CD14-positive monocyte (primary cell): ENCODE measurements around the gene CNTN5. TPM values are rescaled to one million over a fixed set of nuclear protein-coding genes. Genes with fewer than 3 reads are reported as not detected.

Experiments
- DNase-seq, 3 donors: peaks; one replicate each; pipeline ENCODE4 v3.0.0-alpha.2; 2011 to 2022
- H2AFZ ChIP-seq: 2 replicates; pipeline ENCODE4 v1.6.0; 2012; ENCODE audit warnings: mild to moderate bottlenecking, low read depth, low read length, inconsistent platforms; ENCODE audit not compliant: insufficient read depth, poor library complexity, severe bottlenecking
- H3K27ac ChIP-seq, 2 donors: 1 replicate in 1 of 2; 2 replicates in 1 of 2; pipeline ENCODE4 v1.5.1; 2012 to 2013; ENCODE audit warnings: low read length in 2 of 2, control low read depth in 1 of 2, inconsistent platforms in 1 of 2, low read depth in 1 of 2, mild to moderate bottlenecking in 1 of 2
- H3K27me3 ChIP-seq, 2 donors: one replicate each; pipeline versions ENCODE4 v1.6.0 to v1.6.1; 2011 to 2013; ENCODE audit warnings: low read length in 2 of 2; ENCODE audit not compliant: control insufficient read depth in 2 of 2, insufficient read depth in 2 of 2
- H3K36me3 ChIP-seq, 2 donors: replicated peaks in 1 of 2; 1 replicate in 1 of 2; 2 replicates in 1 of 2; pipeline versions ENCODE4 v1.5.1 to v1.6.1; 2012 to 2013; ENCODE audit warnings: low read length in 2 of 2, control low read depth in 1 of 2, inconsistent platforms in 1 of 2, mild to moderate bottlenecking in 1 of 2; ENCODE audit not compliant: insufficient read depth in 2 of 2, control insufficient read depth in 1 of 2
- H3K4me1 ChIP-seq, 2 donors: 1 replicate in 1 of 2; 2 replicates in 1 of 2; pipeline versions ENCODE4 v1.5.1 to v1.6.1; 2012 to 2013; ENCODE audit warnings: low read length in 2 of 2, control low read depth in 1 of 2, inconsistent platforms in 1 of 2, mild to moderate bottlenecking in 1 of 2, moderate library complexity in 1 of 2; ENCODE audit not compliant: insufficient read depth in 2 of 2, control insufficient read depth in 1 of 2
- H3K4me2 ChIP-seq: replicated peaks from 2 replicates; pipeline ENCODE3; 2012; ENCODE audit warnings: low read length, moderate library complexity, mild to moderate bottlenecking; ENCODE audit not compliant: poor library complexity, severe bottlenecking; ENCODE audit errors: extremely low read depth
- H3K4me3 ChIP-seq, 3 experiments: fragments of 200-600 bp in 1 of 3; sonication (generic) in 1 of 3; replicated peaks in 1 of 3; 1 replicate in 2 of 3; 2 replicates in 1 of 3; pipeline ENCODE4 v1.5.1; 2011 to 2013; ENCODE audit warnings: low read length in 3 of 3, mild to moderate bottlenecking in 3 of 3, control low read depth in 2 of 3, low read depth in 2 of 3, inconsistent platforms in 1 of 3, moderate library complexity in 1 of 3
- H3K79me2 ChIP-seq: 2 replicates; pipeline ENCODE4 v1.6.0; 2012; ENCODE audit warnings: mild to moderate bottlenecking, control low read depth, inconsistent platforms, low read length, moderate library complexity; ENCODE audit not compliant: insufficient read depth
- H3K9ac ChIP-seq: 2 replicates; pipeline ENCODE4 v1.6.0; 2017; ENCODE audit warnings: low read length, mild to moderate bottlenecking; ENCODE audit not compliant: insufficient read depth, poor library complexity, severe bottlenecking
- H3K9me3 ChIP-seq, 2 donors: replicated peaks in 1 of 2; 1 replicate in 1 of 2; 2 replicates in 1 of 2; pipeline versions ENCODE4 v1.5.1 to v1.6.1; 2012 to 2013; ENCODE audit warnings: low read length in 2 of 2, control low read depth in 1 of 2; ENCODE audit not compliant: control insufficient read depth in 1 of 2, insufficient read depth in 1 of 2
- H4K20me1 ChIP-seq: 2 replicates; pipeline ENCODE4 v1.6.0; 2012; ENCODE audit warnings: mild to moderate bottlenecking, low read length, control low read depth, moderate library complexity; ENCODE audit not compliant: insufficient read depth
- H3K27ac Mint-ChIP-seq, 7 donors: one replicate each; pipeline ENCODE4 v1.8.0; 2020; ENCODE audit warnings: mild to moderate bottlenecking in 7 of 7, mixed read lengths in 7 of 7, moderate library complexity in 6 of 7, inconsistent platforms in 2 of 7
- H3K27me3 Mint-ChIP-seq, 3 donors: one replicate each; pipeline ENCODE4 v1.8.0; 2021 to 2022; ENCODE audit warnings: low read depth in 3 of 3, mild to moderate bottlenecking in 3 of 3, mixed read lengths in 3 of 3, moderate library complexity in 3 of 3, inconsistent platforms in 1 of 3
- H3K36me3 Mint-ChIP-seq, 2 donors: one replicate each; pipeline ENCODE4 v1.8.0; 2020; ENCODE audit warnings: mixed read lengths in 2 of 2, inconsistent platforms in 1 of 2, mild to moderate bottlenecking in 1 of 2
- H3K4me1 Mint-ChIP-seq: one replicate; pipeline ENCODE4 v1.8.0; 2020; ENCODE audit warnings: mild to moderate bottlenecking, mixed read lengths
- H3K4me3 Mint-ChIP-seq, 2 donors: one replicate each; pipeline ENCODE4 v1.8.0; 2020; ENCODE audit warnings: mild to moderate bottlenecking in 2 of 2, mixed read lengths in 2 of 2, moderate library complexity in 1 of 2
- H3K9me3 Mint-ChIP-seq, 7 donors: one replicate each; pipeline ENCODE4 v1.8.0; 2020 to 2022; ENCODE audit warnings: mixed read lengths in 7 of 7, mild to moderate bottlenecking in 6 of 7, moderate library complexity in 6 of 7, inconsistent platforms in 2 of 7
- CTCF ChIP-seq: fragments of 200-600 bp; IDR thresholded peaks from one replicate; pipeline ENCODE4 v1.8.0; 2022; ENCODE audit warnings: antibody characterized with exemption, mild to moderate bottlenecking
- WGBS: methylation state at CpG from one replicate; pipeline ENCODE4 v1.1.5; 2013; ENCODE audit warnings: missing lambda C conversion rate; ENCODE audit not compliant: insufficient coverage; 5-methylcytosine and 5-hydroxymethylcytosine counted together
- intact Hi-C, 2 donors: fragments of 100-400 bp; cut with micrococcal nuclease; formaldehyde crosslinking; loops; one replicate each; pipeline versions ENCODE4 v1.15.0 to v1.15.1; 2023
- polyA plus RNA-seq, 3 donors: library from polyadenylated mRNA; depleted of rRNA in 1 of 3; unstranded in 2 of 3; stranded (reverse) in 1 of 3; fragments of 300-500 nt in 2 of 3; fragments of >200 nt in 1 of 3; fragmentation: Illumina TruSeq in 2 of 3; gene quantifications; 1 replicate in 2 of 3; 2 replicates in 1 of 3; pipeline ENCODE4 v1.2.3, GENCODE V29; 2012 to 2021

The CNTN5 gene
- polyA plus RNA-seq, 3 donors: not detected

- Histone ChIP-seq H3K9me3 (no peaks in the 10 kb centered on the region), H3K9ac (no peak overlapping the region), H4K20me1 (no peaks in the 10 kb centered on the region), H3K27me3 (no peaks in the 10 kb centered on the region), H3K4me3 (no peak overlapping the region), H3K27ac (no peak overlapping the region), H2AFZ (no peak overlapping the region), H3K4me1 (no peaks in the 10 kb centered on the region), H3K4me2 (no peak overlapping the region), H3K36me3 (no peaks in the 10 kb centered on the region), H3K79me2 (no peaks in the 10 kb centered on the region)
- Mint-ChIP-seq H3K4me3 (no peak overlapping the region), H3K27ac (no peak overlapping the region), H3K9me3 (peaks cover 0 to 5% (median 0%) of the 10 kb centered on the region in 7 donors), H3K27me3 (no peaks in the 10 kb centered on the region), H3K36me3 (no peaks in the 10 kb centered on the region), H3K4me1 (no peaks in the 10 kb centered on the region)
- DNase-seq: no peak
- no peak for TF ChIP-seq CTCF
- intact Hi-C loops: no loop called here
- WGBS: no CpG with 5 or more reads among the region's 1 CpG
Observed at GRCh38 chr11:99257131-99257530, 236.4 kb downstream of the CNTN5 start.

- TF ChIP-seq CTCF: no peak
- H3K9me3 Mint-ChIP-seq: peaks cover 0 to 2% (median 0%) of the 10 kb centered on the region in 7 donors
- Histone ChIP-seq H3K27me3 (no peaks in the 10 kb centered on the region), H3K9ac (no peak overlapping the region), H3K27ac (no peak overlapping the region), H3K4me3 (no peak overlapping the region), H3K79me2 (no peaks in the 10 kb centered on the region), H3K36me3 (no peaks in the 10 kb centered on the region), H3K9me3 (no peaks in the 10 kb centered on the region), H3K4me2 (no peak overlapping the region), H4K20me1 (no peaks in the 10 kb centered on the region), H3K4me1 (no peaks in the 10 kb centered on the region), H2AFZ (no peak overlapping the region)
- no CpG with 5 or more reads among the region's 1 CpG for WGBS
- no peaks in the 10 kb centered on the region for H3K4me1 Mint-ChIP-seq
- intact Hi-C loops: no loop called here
- H3K27ac Mint-ChIP-seq: no peak overlapping the region
- no peak for DNase-seq
- H3K36me3 Mint-ChIP-seq: no peaks in the 10 kb centered on the region
- no peak overlapping the region for H3K4me3 Mint-ChIP-seq
- H3K27me3 Mint-ChIP-seq: no peaks in the 10 kb centered on the region
Observed at GRCh38 chr11:99260696-99261095, 239.9 kb downstream of the CNTN5 start.
